Chondrocyte (in vitro differentiated cells): ENCODE results near the gene C2orf69. TPM values are rescaled to one million over a fixed set of nuclear protein-coding genes. Genes with fewer than 3 reads are reported as not detected.

Source experiments
- DNase-seq: peaks from one replicate; pipeline ENCODE4 v3.0.0; 2021; ENCODE audit warnings: mixed read lengths, low spot score
- H3K27ac Mint-ChIP-seq: one replicate; pipeline ENCODE4 v1.8.0; 2021; ENCODE audit warnings: mild to moderate bottlenecking, moderate library complexity, mixed read lengths; ENCODE audit not compliant: unreplicated experiment
- H3K27me3 Mint-ChIP-seq: 2 replicates; pipeline ENCODE4 v1.8.0; 2021; ENCODE audit warnings: low read depth, mixed read lengths
- H3K36me3 Mint-ChIP-seq: 2 replicates; pipeline ENCODE4 v1.8.0; 2021; ENCODE audit warnings: low read depth, mixed read lengths
- H3K4me1 Mint-ChIP-seq: 2 replicates; pipeline ENCODE4 v1.8.0; 2021; ENCODE audit warnings: low read depth, mild to moderate bottlenecking, mixed read lengths
- H3K4me3 Mint-ChIP-seq: one replicate; pipeline ENCODE4 v1.8.0; 2021; ENCODE audit warnings: mild to moderate bottlenecking, moderate library complexity, mixed read lengths; ENCODE audit not compliant: unreplicated experiment
- H3K9me3 Mint-ChIP-seq: 2 replicates; pipeline ENCODE4 v1.8.0; 2021; ENCODE audit warnings: low read depth, mixed read lengths
- CTCF ChIP-seq: fragments of 200-600 bp; sonication (generic); IDR thresholded peaks from 2 replicates; pipeline ENCODE4 v1.5.0; 2021; ENCODE audit warnings: antibody characterized with exemption, mild to moderate bottlenecking, moderate library complexity
- total RNA-seq: library from RNA; stranded (reverse); gene quantifications from 3 replicates; pipeline ENCODE4 v1.2.1, GENCODE V29; 2021

C2orf69 gene
- total RNA-seq, 1 donor from 2014 or later: 9.8 TPM

- H3K4me1 Mint-ChIP-seq: peaks cover 4% of the 10 kb centered on the region
- no peaks in the 10 kb centered on the region for H3K9me3 Mint-ChIP-seq
- no peak overlapping the region for H3K4me3 Mint-ChIP-seq
- TF ChIP-seq CTCF: no peak
- H3K27me3 Mint-ChIP-seq: no peaks in the 10 kb centered on the region
- DNase-seq: no peak
- H3K36me3 Mint-ChIP-seq: peaks cover 20% of the 10 kb centered on the region
- no peak overlapping the region for H3K27ac Mint-ChIP-seq
Observed at GRCh38 chr2:199936554-199936953, 25.5 kb downstream of the C2orf69 start.

- Mint-ChIP-seq H3K4me1 (peaks cover under 1% of the 10 kb centered on the region), H3K36me3 (peaks cover 16% of the 10 kb centered on the region), H3K27ac (no peak overlapping the region), H3K4me3 (no peak overlapping the region), H3K27me3 (no peaks in the 10 kb centered on the region), H3K9me3 (no peaks in the 10 kb centered on the region)
- DNase-seq: no peak
- peak; percentile 80 for TF ChIP-seq CTCF
Observed at GRCh38 chr2:199940373-199940772, 29.3 kb downstream of the C2orf69 start.

GRCh38 chr2:199943373-199943772, 32.3 kb downstream of the C2orf69 start:
- no peak for DNase-seq
- TF ChIP-seq CTCF: no peak
- Mint-ChIP-seq H3K27me3 (no peaks in the 10 kb centered on the region), H3K4me3 (no peak overlapping the region), H3K9me3 (no peaks in the 10 kb centered on the region), H3K27ac (no peak overlapping the region), H3K36me3 (peaks cover 22% of the 10 kb centered on the region), H3K4me1 (peaks cover 14% of the 10 kb centered on the region)

GRCh38 chr2:199946196-199946595, 35.1 kb downstream of the C2orf69 start:
- H3K27ac Mint-ChIP-seq: no peak overlapping the region
- no peaks in the 10 kb centered on the region for H3K9me3 Mint-ChIP-seq
- DNase-seq: no peak
- H3K27me3 Mint-ChIP-seq: no peaks in the 10 kb centered on the region
- H3K4me3 Mint-ChIP-seq: no peak overlapping the region
- peaks cover 14% of the 10 kb centered on the region for H3K4me1 Mint-ChIP-seq
- peaks cover 12% of the 10 kb centered on the region for H3K36me3 Mint-ChIP-seq
- TF ChIP-seq CTCF: no peak

- H3K4me1 Mint-ChIP-seq: peaks cover 14% of the 10 kb centered on the region
- TF ChIP-seq CTCF: no peak
- peaks cover 12% of the 10 kb centered on the region for H3K36me3 Mint-ChIP-seq
- H3K9me3 Mint-ChIP-seq: no peaks in the 10 kb centered on the region
- H3K27me3 Mint-ChIP-seq: no peaks in the 10 kb centered on the region
- H3K4me3 Mint-ChIP-seq: no peak overlapping the region
- H3K27ac Mint-ChIP-seq: no peak overlapping the region
- DNase-seq: no peak
Observed at GRCh38 chr2:199946836-199947235, 35.7 kb downstream of the C2orf69 start.
